HG03378 (cell line): ENCODE measurements around the gene OR7C2.

ENCODE experiments used
- ATAC-seq: cut with Tn5 transposase; IDR thresholded peaks from one replicate; pipeline ENCODE4 v1.9.1; 2021; ENCODE audit warnings: mild to moderate bottlenecking, moderate library complexity; ENCODE audit not compliant: unreplicated experiment

The OR7C2 gene

DNA sequence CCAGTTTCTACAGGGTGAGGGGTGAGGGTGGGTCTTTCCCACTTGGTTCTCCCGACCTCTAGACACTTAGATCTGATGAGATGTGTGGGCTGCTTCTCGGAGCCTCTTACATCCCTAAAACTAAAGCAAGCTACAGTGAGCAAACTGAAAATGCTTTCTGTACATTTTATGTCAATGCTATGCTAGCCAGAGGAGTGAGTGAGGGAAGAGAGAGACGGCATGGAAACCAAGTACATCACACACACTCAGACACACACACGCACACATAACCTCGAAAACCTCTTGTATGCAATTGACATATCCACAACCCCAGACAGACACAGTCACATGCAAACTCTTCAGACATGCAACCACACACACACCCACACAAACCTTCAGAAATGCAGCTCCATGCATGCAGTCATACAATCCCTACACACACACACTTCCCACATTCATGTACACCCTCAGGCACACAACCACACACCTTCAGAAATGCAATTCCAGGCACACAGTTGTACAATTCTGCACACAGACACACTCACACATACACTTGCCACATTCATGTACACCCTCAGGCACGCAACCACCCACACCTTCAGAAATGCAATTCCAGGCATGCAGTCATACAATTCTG is 37.0 kb downstream of the OR7C2 start:
- no peak for ATAC-seq

- no peak for ATAC-seq
These were observed 38.4 kb downstream of the OR7C2 start, which contains the start of gene SLC1A6 for GRCh38 chr19:14979476-14980255. SLC1A6 (minus strand) TSS chr19:14979864; CDS start chr19:14972910, 6,954 bp downstream.

DNA sequence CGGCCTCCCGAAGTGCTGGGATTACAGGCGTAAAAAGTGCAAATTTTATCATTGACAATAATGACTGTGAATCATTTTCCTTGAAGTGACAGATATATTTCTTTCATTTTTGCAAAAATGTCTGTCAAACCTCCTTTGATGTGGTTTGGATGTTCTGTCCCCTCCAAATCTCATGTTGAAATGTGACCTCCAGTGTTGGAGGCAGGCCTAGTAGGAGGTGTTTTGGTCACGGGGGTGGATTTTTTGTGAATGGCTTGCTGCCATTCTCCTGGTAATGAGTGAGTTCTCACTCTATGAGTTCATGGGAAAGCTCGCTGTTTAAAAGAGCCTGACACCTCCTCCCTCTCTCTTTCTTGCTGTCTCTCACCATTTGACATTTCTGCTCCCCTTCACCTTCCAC is 43.8 kb downstream of the OR7C2 start:
- no peak for ATAC-seq
